H9 (cell line): ENCODE data around the gene IL15. TPM values are rescaled to one million over a fixed set of nuclear protein-coding genes. Genes with fewer than 3 reads are reported as not detected.

Source experiments
- DNase-seq: peaks from one replicate; pipeline ENCODE4 v3.0.0-alpha.2; 2017
- H2AFZ ChIP-seq: one replicate; pipeline ENCODE4 v1.6.1; 2013; ENCODE audit warnings: mild to moderate bottlenecking, low read length, control low read depth, moderate library complexity
- H2AK5ac ChIP-seq: 2 replicates; pipeline ENCODE4 v1.6.1; 2013; ENCODE audit warnings: low read length, control low read depth, mixed read lengths; ENCODE audit not compliant: insufficient read length
- H2BK120ac ChIP-seq: one replicate; pipeline ENCODE4 v1.6.1; 2013; ENCODE audit warnings: low read depth, mild to moderate bottlenecking, low read length, control low read depth, inconsistent platforms; ENCODE audit not compliant: poor library complexity, severe bottlenecking
- H2BK12ac ChIP-seq: 2 replicates; pipeline ENCODE4 v1.6.1; 2013; ENCODE audit warnings: low read length, control low read depth, mixed read lengths, low read depth; ENCODE audit not compliant: insufficient read length
- H2BK15ac ChIP-seq: 2 replicates; pipeline ENCODE4 v1.6.1; 2013; ENCODE audit warnings: low read depth, low read length, control low read depth
- H2BK20ac ChIP-seq: one replicate; pipeline ENCODE4 v1.6.1; 2013; ENCODE audit warnings: low read depth, mild to moderate bottlenecking, low read length, control low read depth, inconsistent platforms; ENCODE audit not compliant: poor library complexity, severe bottlenecking
- H2BK5ac ChIP-seq: 2 replicates; pipeline ENCODE4 v1.6.1; 2013; ENCODE audit warnings: low read length, control low read depth, mixed read lengths; ENCODE audit not compliant: insufficient read length
- H3K14ac ChIP-seq: 2 replicates; pipeline ENCODE4 v1.6.1; 2013; ENCODE audit warnings: low read length, control low read depth; ENCODE audit not compliant: insufficient read depth
- H3K18ac ChIP-seq: 2 replicates; pipeline ENCODE4 v1.6.1; 2013; ENCODE audit warnings: low read depth, mild to moderate bottlenecking, mixed read lengths, low read length, control low read depth; ENCODE audit not compliant: insufficient read length
- H3K23ac ChIP-seq: 2 replicates; pipeline ENCODE4 v1.6.1; 2013; ENCODE audit warnings: low read length, control low read depth, mixed read lengths, low read depth; ENCODE audit not compliant: insufficient read length
- H3K23me2 ChIP-seq: 2 replicates; pipeline ENCODE4 v1.6.1; 2013; ENCODE audit warnings: low read depth, mild to moderate bottlenecking, mixed read lengths, low read length, control low read depth; ENCODE audit not compliant: insufficient read length, poor library complexity, severe bottlenecking
- H3K27ac ChIP-seq: 2 replicates; pipeline ENCODE4 v1.5.1; 2013; ENCODE audit warnings: low read length, control low read depth, mixed read lengths, low read depth; ENCODE audit not compliant: insufficient read length
- H3K27me3 ChIP-seq: 2 replicates; pipeline ENCODE4 v1.6.1; 2013; ENCODE audit warnings: low read length, control low read depth, inconsistent platforms; ENCODE audit not compliant: insufficient read depth
- H3K4ac ChIP-seq: 2 replicates; pipeline ENCODE4 v1.6.1; 2013; ENCODE audit warnings: low read depth, mild to moderate bottlenecking, control low read depth, inconsistent platforms, low read length, moderate library complexity
- H3K4me1 ChIP-seq: 2 replicates; pipeline ENCODE4 v1.6.1; 2013; ENCODE audit warnings: low read length, control low read depth, inconsistent platforms; ENCODE audit not compliant: insufficient read depth
- H3K4me2 ChIP-seq: 2 replicates; pipeline ENCODE4 v1.6.1; 2013; ENCODE audit warnings: low read length, control low read depth, mixed read lengths; ENCODE audit not compliant: insufficient read length, insufficient read depth
- H3K56ac ChIP-seq: 2 replicates; pipeline ENCODE4 v1.6.1; 2013; ENCODE audit warnings: low read depth, mild to moderate bottlenecking, mixed read lengths, low read length, control low read depth; ENCODE audit not compliant: insufficient read length
- H3K79me1 ChIP-seq: 2 replicates; pipeline ENCODE4 v1.6.1; 2013; ENCODE audit warnings: low read depth, mild to moderate bottlenecking, moderate library complexity, low read length, control low read depth, inconsistent platforms; ENCODE audit not compliant: insufficient read depth, poor library complexity, severe bottlenecking
- H3K79me2 ChIP-seq: 2 replicates; pipeline ENCODE4 v1.6.1; 2013; ENCODE audit warnings: low read length, control low read depth, inconsistent platforms; ENCODE audit not compliant: insufficient read depth
- H3K9ac ChIP-seq: 2 replicates; pipeline ENCODE4 v1.6.1; 2013; ENCODE audit warnings: low read length, control low read depth, mixed read lengths; ENCODE audit not compliant: insufficient read length; ENCODE audit errors: extremely low read depth
- H3K9me3 ChIP-seq: one replicate; pipeline ENCODE4 v1.6.1; 2013; ENCODE audit warnings: low read depth, low read length, inconsistent platforms; ENCODE audit not compliant: control insufficient read depth
- H3T11ph ChIP-seq: one replicate; pipeline ENCODE4 v1.6.1; 2013; ENCODE audit warnings: mild to moderate bottlenecking, low read length, control low read depth, inconsistent platforms
- H4K20me1 ChIP-seq: one replicate; pipeline ENCODE4 v1.6.1; 2013; ENCODE audit not compliant: control insufficient read depth, insufficient read length, insufficient read depth
- H4K5ac ChIP-seq: 2 replicates; pipeline ENCODE4 v1.6.1; 2013; ENCODE audit warnings: low read depth, mild to moderate bottlenecking, mixed read lengths, low read length, control low read depth; ENCODE audit not compliant: insufficient read length
- H4K8ac ChIP-seq: replicated peaks from 2 replicates; pipeline ENCODE4 v1.6.1; 2013; ENCODE audit warnings: low read length, control low read depth, mixed read lengths, low read depth; ENCODE audit not compliant: insufficient read length
- H4K91ac ChIP-seq: 2 replicates; pipeline ENCODE4 v1.6.1; 2013; ENCODE audit warnings: low read depth, mild to moderate bottlenecking, moderate library complexity, mixed read lengths, low read length, control low read depth; ENCODE audit not compliant: insufficient read length
- H3K27ac Mint-ChIP-seq, 3 experiments: 2 replicates in 2 of 3; 3 replicates in 1 of 3; pipeline ENCODE4 v1.8.0; 2020 to 2021; ENCODE audit warnings: mixed read lengths in 3 of 3, mild to moderate bottlenecking in 1 of 3, moderate library complexity in 1 of 3
- H3K27me3 Mint-ChIP-seq: 2 replicates; pipeline ENCODE4 v1.8.0; 2021; ENCODE audit warnings: low read depth, mild to moderate bottlenecking, moderate library complexity, mixed read lengths
- H3K36me3 Mint-ChIP-seq, 3 experiments: 2 replicates in 2 of 3; 3 replicates in 1 of 3; pipeline ENCODE4 v1.8.0; 2020 to 2021; ENCODE audit warnings: low read depth in 3 of 3, mixed read lengths in 3 of 3; ENCODE audit not compliant: insufficient read depth in 1 of 3
- H3K4me1 Mint-ChIP-seq, 2 experiments: 2 replicates each; pipeline ENCODE4 v1.8.0; 2020; ENCODE audit warnings: mixed read lengths in 2 of 2
- H3K4me3 Mint-ChIP-seq, 2 experiments: 2 replicates in 1 of 2; 3 replicates in 1 of 2; pipeline ENCODE4 v1.8.0; 2020 to 2021; ENCODE audit warnings: mild to moderate bottlenecking in 2 of 2, mixed read lengths in 2 of 2, moderate library complexity in 1 of 2
- H3K9me3 Mint-ChIP-seq, 2 experiments: 2 replicates in 1 of 2; 3 replicates in 1 of 2; pipeline ENCODE4 v1.8.0; 2020; ENCODE audit warnings: mild to moderate bottlenecking in 2 of 2, mixed read lengths in 2 of 2, moderate library complexity in 1 of 2
- CTCF ChIP-seq: fragments of 200-600 bp; sonication (generic); conservative IDR thresholded peaks from 3 replicates; pipeline ENCODE4 v1.8.0; 2021; ENCODE audit warnings: antibody characterized with exemption, mild to moderate bottlenecking
- total RNA-seq: library from RNA; stranded (reverse); gene quantifications from 2 replicates; pipeline ENCODE4 v1.2.1, GENCODE V29; 2021

IL15 gene
- total RNA-seq, 1 experiment from 2014 or later, result 0.61 TPM

- Mint-ChIP-seq H3K36me3 (no peaks in the 10 kb centered on the region), H3K9me3 (no peaks in the 10 kb centered on the region), H3K4me3 (no peak overlapping the region), H3K27ac (peak overlapping the region in 1 of 3 experiments; percentile 2; a peak in 1 of 7 replicates), H3K27me3 (no peaks in the 10 kb centered on the region; the same call in 1 of the 2 replicates), H3K4me1 (no peaks in the 10 kb centered on the region)
- Histone ChIP-seq H3K23ac (no peak overlapping the region), H2BK5ac (no peak overlapping the region), H4K5ac (no peak overlapping the region), H3K9me3 (no peaks in the 10 kb centered on the region), H2BK120ac (no peak overlapping the region), H2AK5ac (no peak overlapping the region), H4K20me1 (no peaks in the 10 kb centered on the region), H3K27ac (no peak overlapping the region), H3K4me2 (no peak overlapping the region), H3K9ac (no peak overlapping the region), H4K8ac (no peak overlapping the region), H2AFZ (no peak overlapping the region), H3K23me2 (no peaks in the 10 kb centered on the region), H3K79me1 (no peaks in the 10 kb centered on the region), H3K14ac (no peak overlapping the region), H3K27me3 (no peaks in the 10 kb centered on the region), H3K79me2 (no peaks in the 10 kb centered on the region), H2BK15ac (no peak overlapping the region), H3K4ac (no peak overlapping the region), H3T11ph (no peak overlapping the region), H3K56ac (no peak overlapping the region), H3K18ac (no peak overlapping the region), H2BK20ac (no peak overlapping the region), H4K91ac (no peak overlapping the region), H2BK12ac (no peak overlapping the region), H3K4me1 (no peaks in the 10 kb centered on the region)
- no peak for TF ChIP-seq CTCF
- DNase-seq, result no peak
Measured at GRCh38 chr4:141730805-141731204, 94.4 kb downstream of the IL15 start.
